ENCODE measurements around the gene DUSP10.
A peak's percentile ranks its signal among the peaks of the same experiment; 100 is the strongest.

DUSP10 gene

GRCh38 chr1:221753828-221754188, 11.9 kb upstream of the DUSP10 start:
- no peak overlapping the region for H3K27ac ChIP-seq
- TF ChIP-seq ZFX (IDR thresholded peaks at IDR 0.05; ENCODE audit: borderline replicate concordance) (no peak), CTCF (IDR thresholded peaks at IDR 0.05) (no peak)

GRCh38 chr1:221751226-221751887, 9.5 kb upstream of the DUSP10 start:
- H3K27ac ChIP-seq, result no peak overlapping the region
- TF ChIP-seq CTCF (IDR thresholded peaks at IDR 0.05), result no peak
- no peak for TF ChIP-seq ZFX (IDR thresholded peaks at IDR 0.05; ENCODE audit: borderline replicate concordance)

- H3K27ac ChIP-seq, result no peak overlapping the region
- TF ChIP-seq CTCF (IDR thresholded peaks at IDR 0.05), result no peak
- no peak for TF ChIP-seq ZFX (IDR thresholded peaks at IDR 0.05; ENCODE audit: borderline replicate concordance)
These were observed 7.1 kb upstream of the DUSP10 start for GRCh38 chr1:221748981-221749380.

GRCh38 chr1:221747839-221748238, 6.0 kb upstream of the DUSP10 start:
- TF ChIP-seq ZFX (IDR thresholded peaks at IDR 0.05; ENCODE audit: borderline replicate concordance), result no peak
- no peak for TF ChIP-seq CTCF (IDR thresholded peaks at IDR 0.05)

GRCh38 chr1:221743416-221744208, 1.7 kb upstream of the DUSP10 start:
- peak overlapping the region; percentile 98 for H3K27ac ChIP-seq
- TF ChIP-seq CTCF (IDR thresholded peaks at IDR 0.05) (no peak), ZFX (IDR thresholded peaks at IDR 0.05; ENCODE audit: borderline replicate concordance) (no peak)

More at GRCh38 chr1:221747839-221748238, 6.0 kb upstream of the DUSP10 start:
- no peak overlapping the region for H3K27ac ChIP-seq

GRCh38 chr1:221742555-221743415, 896 bp upstream of the DUSP10 start:
- TF ChIP-seq CTCF (IDR thresholded peaks at IDR 0.05), result peak; percentile 66
- TF ChIP-seq ZFX (IDR thresholded peaks at IDR 0.05; ENCODE audit: borderline replicate concordance), result no peak

More at GRCh38 chr1:221742555-221743415, 896 bp upstream of the DUSP10 start:
- peak overlapping the region; percentile 98 for H3K27ac ChIP-seq
